Activated naive CD8-positive, alpha-beta T cell treated with anti-CD3 and anti-CD28 coated beads, Interleukin-2, amount 10 ng/mL, durations not matched to agents 7 days and 5 days (primary cell): Measurements from ENCODE around the gene NUTF2. TPM values are rescaled to one million over a fixed set of nuclear protein-coding genes. Genes with fewer than 3 reads are reported as not detected.

ENCODE experiments used
- ATAC-seq: fragments of 150-1000 bp; cut with Tn5 transposase; one replicate; pipeline ENCODE4 v1.10.0; 2021; ENCODE audit warnings: low read depth, moderate library complexity
- POLR2A ChIA-PET: fragments of 350-600 bp; sonication (Branson Sonifier 250); formaldehyde crosslinking; loops from one replicate; lab custom pipeline; 2021; ENCODE audit warnings: antibody characterized with exemption; lab: Charles Lee
- DNase-seq: peaks from one replicate; pipeline ENCODE4 v3.0.0; 2021
- H3K27ac Mint-ChIP-seq: one replicate; pipeline ENCODE4 v1.8.0; 2022; ENCODE audit warnings: mild to moderate bottlenecking, mixed read lengths
- H3K27me3 Mint-ChIP-seq: one replicate; pipeline ENCODE4 v1.8.0; 2022; ENCODE audit warnings: mild to moderate bottlenecking, moderate library complexity, mixed read lengths
- H3K36me3 Mint-ChIP-seq: one replicate; pipeline ENCODE4 v1.8.0; 2021; ENCODE audit warnings: mild to moderate bottlenecking, mixed read lengths
- H3K4me1 Mint-ChIP-seq: one replicate; pipeline ENCODE4 v1.8.0; 2021; ENCODE audit warnings: mixed read lengths
- H3K4me3 Mint-ChIP-seq: one replicate; pipeline ENCODE4 v1.8.0; 2022; ENCODE audit warnings: mild to moderate bottlenecking, moderate library complexity, mixed read lengths
- H3K9me3 Mint-ChIP-seq: one replicate; pipeline ENCODE4 v1.8.0; 2021; ENCODE audit warnings: mixed read lengths
- total RNA-seq, 2 experiments: library from RNA; stranded (reverse); gene quantifications; one replicate each; pipeline ENCODE4 v1.2.3, GENCODE V29; 2021

Gene NUTF2
- total RNA-seq = 10 to 100 TPM; 88.4 TPM

DNA sequence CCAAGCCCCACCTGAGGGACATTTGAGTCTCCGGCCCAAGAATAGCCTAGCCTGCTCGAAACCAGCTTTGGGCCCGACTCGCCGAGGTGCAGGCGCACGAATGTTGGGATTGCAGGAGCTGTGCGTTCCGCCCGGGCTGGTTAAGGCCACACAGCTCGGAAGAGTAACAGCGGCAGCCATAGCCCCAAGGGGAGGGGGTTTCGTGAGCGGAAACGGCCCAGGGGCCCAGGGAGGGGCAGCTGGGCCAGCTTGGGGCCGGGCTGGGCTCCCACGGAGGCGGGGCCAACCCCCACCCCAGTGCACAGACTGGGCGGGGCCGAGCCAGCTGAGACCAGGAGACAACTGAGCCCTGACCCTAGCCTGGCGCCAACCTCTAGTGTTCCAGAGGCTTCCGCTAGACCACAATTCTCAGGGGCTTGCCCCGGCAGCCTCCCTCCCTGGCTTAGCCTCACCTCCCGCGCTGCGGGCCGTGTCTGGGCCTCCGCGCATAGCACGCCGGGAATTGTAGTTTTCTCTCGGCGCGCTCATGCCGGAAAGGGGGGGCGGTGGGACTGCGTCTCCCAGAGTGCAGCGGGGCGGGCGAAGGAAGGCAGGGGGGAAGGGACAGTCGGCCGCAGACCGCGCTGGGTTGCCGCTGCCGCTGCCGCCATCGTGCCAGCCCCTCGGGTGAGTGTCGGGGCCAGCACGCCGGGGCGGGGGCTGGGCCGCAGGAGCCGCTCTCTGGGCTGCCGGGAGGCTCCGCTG lies at the start of gene NUTF2:
NUTF2 (plus strand) TSS at position 614 of the 744 bp plus-strand sequence. CDS start 18,198 bp downstream, outside the sequence.
- peaks cover 2% of the 10 kb centered on the region for H3K36me3 Mint-ChIP-seq
- POLR2A ChIA-PET = interaction anchor here (0.8 to 2.0 kb wide), 6 partner anchors 13 to 357 kb away, joined by 3 to 21 read pairs (median 4); partner anchors contain the start of genes CTCF, PSMB10, RANBP10 and TSNAXIP1
- ATAC-seq (peak; percentile 50), DNase-seq (peak; percentile 97)
- H3K27me3 Mint-ChIP-seq = no peaks in the 10 kb centered on the region
- H3K4me1 Mint-ChIP-seq = peaks cover 37% of the 10 kb centered on the region
- H3K9me3 Mint-ChIP-seq = no peaks in the 10 kb centered on the region
- peak within 1 kb of the TSS; percentile 90 for H3K27ac Mint-ChIP-seq
- H3K4me3 Mint-ChIP-seq = peak within 1 kb of the TSS; percentile 94

GRCh38 chr16:67800338-67800926 lies 46.3 kb upstream of the NUTF2 start:
- no peak for DNase-seq
- Mint-ChIP-seq H3K4me3 (no peak overlapping the region), H3K27me3 (no peaks in the 10 kb centered on the region), H3K36me3 (peaks cover 57% of the 10 kb centered on the region), H3K4me1 (peaks cover 55% of the 10 kb centered on the region), H3K27ac (peak overlapping the region; percentile 72), H3K9me3 (no peaks in the 10 kb centered on the region)
- POLR2A ChIA-PET = no interaction called here
- ATAC-seq = no peak

GRCh38 chr16:67801241-67801640 lies 45.5 kb upstream of the NUTF2 start:
- H3K4me3 Mint-ChIP-seq = peak overlapping the region; percentile 68
- H3K36me3 Mint-ChIP-seq = peaks cover 57% of the 10 kb centered on the region
- no peak for DNase-seq
- no peaks in the 10 kb centered on the region for H3K9me3 Mint-ChIP-seq
- peaks cover 57% of the 10 kb centered on the region for H3K4me1 Mint-ChIP-seq
- no peak for ATAC-seq
- POLR2A ChIA-PET = interaction anchor here (0.7 to 0.9 kb wide), 3 partner anchors 20 to 158 kb away, joined by 3 to 4 read pairs (median 4); no protein-coding TSS in a partner anchor
- H3K27ac Mint-ChIP-seq = peak overlapping the region; percentile 72
- H3K27me3 Mint-ChIP-seq = no peaks in the 10 kb centered on the region

- H3K27ac Mint-ChIP-seq = peak overlapping the region; percentile 72
- H3K4me3 Mint-ChIP-seq = peak overlapping the region; percentile 68
- peaks cover 54% of the 10 kb centered on the region for H3K4me1 Mint-ChIP-seq
- no peaks in the 10 kb centered on the region for H3K27me3 Mint-ChIP-seq
- no peaks in the 10 kb centered on the region for H3K9me3 Mint-ChIP-seq
- no peak for ATAC-seq
- no peak for DNase-seq
- POLR2A ChIA-PET = interaction anchor here (0.7 to 0.9 kb wide), 4 partner anchors 20 to 437 kb away, joined by 3 to 4 read pairs (median 4); no protein-coding TSS in a partner anchor
- H3K36me3 Mint-ChIP-seq = peaks cover 55% of the 10 kb centered on the region
Observed at GRCh38 chr16:67801883-67802282, 44.9 kb upstream of the NUTF2 start.

GRCh38 chr16:67803894-67804293 lies 42.8 kb upstream of the NUTF2 start:
- H3K9me3 Mint-ChIP-seq = no peaks in the 10 kb centered on the region
- peaks cover 44% of the 10 kb centered on the region for H3K36me3 Mint-ChIP-seq
- H3K27me3 Mint-ChIP-seq = no peaks in the 10 kb centered on the region
- peak overlapping the region; percentile 68 for H3K27ac Mint-ChIP-seq
- POLR2A ChIA-PET = interaction anchor here (0.6 kb wide), 1 partner anchor 192 kb away, joined by 3 read pairs; no protein-coding TSS in a partner anchor
- DNase-seq (no peak), ATAC-seq (no peak)
- H3K4me3 Mint-ChIP-seq = peak overlapping the region; percentile 25
- peaks cover 55% of the 10 kb centered on the region for H3K4me1 Mint-ChIP-seq

- no peak for ATAC-seq
- POLR2A ChIA-PET = no interaction called here
- H3K9me3 Mint-ChIP-seq = no peaks in the 10 kb centered on the region
- peaks cover 54% of the 10 kb centered on the region for H3K4me1 Mint-ChIP-seq
- peak overlapping the region; percentile 87 for H3K27ac Mint-ChIP-seq
- DNase-seq = no peak
- H3K27me3 Mint-ChIP-seq = no peaks in the 10 kb centered on the region
- peaks cover 39% of the 10 kb centered on the region for H3K36me3 Mint-ChIP-seq
- peak overlapping the region; percentile 93 for H3K4me3 Mint-ChIP-seq
Observed at GRCh38 chr16:67804853-67805542, 41.7 kb upstream of the NUTF2 start.

DNA sequence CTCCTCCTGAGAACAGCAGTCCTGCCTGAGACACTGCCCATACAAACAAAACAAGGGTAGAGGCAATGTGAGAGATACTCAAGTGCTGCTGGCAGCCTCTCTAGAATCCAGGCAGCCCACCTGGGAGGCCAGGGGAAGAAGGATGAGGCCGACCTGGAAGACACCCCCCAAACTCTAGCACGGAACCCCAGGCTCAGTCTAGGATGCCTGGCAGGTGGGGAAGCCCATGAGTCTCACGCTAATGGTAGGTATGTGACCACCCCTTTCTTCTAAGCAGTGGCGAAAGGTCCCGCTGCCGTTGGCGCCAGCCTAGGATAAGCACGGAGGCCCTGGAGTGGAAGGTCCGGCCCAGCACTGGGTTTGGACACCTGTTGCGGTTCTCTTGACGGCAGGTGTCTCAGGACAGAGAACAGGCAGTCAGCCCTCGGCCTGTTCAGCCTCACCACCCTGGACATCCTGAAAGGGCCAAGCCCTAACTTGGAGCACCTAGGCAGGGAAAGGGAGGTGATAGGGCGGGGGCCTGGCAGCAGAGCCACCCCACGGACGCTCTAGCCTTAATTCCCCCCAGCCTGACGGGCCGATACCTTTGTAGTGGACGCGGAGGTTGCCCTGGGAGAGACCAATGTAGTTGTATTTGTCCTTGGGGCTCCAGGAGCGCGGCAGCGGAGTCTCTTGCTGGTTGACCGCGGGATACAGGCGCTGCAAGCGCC lies 40.9 kb upstream of the NUTF2 start:
- Mint-ChIP-seq H3K27me3 (no peaks in the 10 kb centered on the region), H3K4me1 (peaks cover 45% of the 10 kb centered on the region), H3K4me3 (peak overlapping the region; percentile 93), H3K27ac (peak overlapping the region; percentile 87), H3K9me3 (no peaks in the 10 kb centered on the region), H3K36me3 (peaks cover 31% of the 10 kb centered on the region)
- ATAC-seq (no peak), DNase-seq (no peak)
- POLR2A ChIA-PET = interaction anchor here (0.6 to 2.0 kb wide), 17 partner anchors 9 to 325 kb away, joined by 3 to 21 read pairs (median 4); partner anchors contain the start of genes ACD, ATP6V0D1, GFOD2 and NFATC3

DNA sequence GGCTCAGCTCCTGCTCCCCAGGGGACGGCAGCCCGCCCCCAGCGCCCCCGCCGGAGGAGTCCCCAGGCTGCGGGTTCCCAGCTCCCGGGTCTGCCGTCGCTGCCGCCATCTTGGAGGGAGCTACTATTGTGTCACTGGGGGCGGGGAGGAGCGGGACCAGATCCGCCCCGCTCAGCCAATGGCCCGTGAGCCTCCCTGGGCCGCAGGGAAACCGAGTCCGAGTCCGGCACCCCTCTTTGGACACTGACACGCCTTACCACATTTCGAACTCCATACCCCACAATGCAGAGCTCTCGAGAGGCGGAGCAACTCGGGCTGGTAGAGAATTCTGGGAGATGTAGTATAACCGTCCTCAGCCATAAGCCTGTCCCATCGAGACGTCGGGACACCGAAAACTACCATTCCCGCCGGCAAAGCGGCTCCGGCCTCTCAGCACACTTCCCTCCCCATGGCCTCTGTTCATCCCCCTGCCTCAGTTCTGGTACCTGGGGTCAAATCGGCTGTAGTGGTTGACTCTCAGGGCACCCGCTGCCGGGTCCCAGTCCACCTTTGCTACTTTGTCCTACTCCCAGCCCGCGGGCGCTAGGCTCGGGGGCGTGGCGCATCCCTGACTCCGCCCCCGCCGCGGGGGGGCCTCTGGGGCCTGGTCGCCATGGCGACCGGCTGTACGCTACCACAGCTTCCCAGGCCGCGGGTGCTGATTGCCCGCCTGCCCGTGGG lies 40.1 kb upstream of the NUTF2 start, which contains the start of the genes RANBP10 and TSNAXIP1:
RANBP10 (minus strand) TSS at position 133 of the 720 bp plus-strand sequence; CDS start at position 109, 24 bp downstream.
TSNAXIP1 (plus strand) TSS at position 462 of the 720 bp plus-strand sequence. CDS start 261 bp downstream, outside the sequence.
- Mint-ChIP-seq H3K36me3 (peaks cover 28% of the 10 kb centered on the region), H3K27ac (peak within 1 kb of the TSS; percentile 87), H3K4me3 (peak within 1 kb of the TSS; percentile 93), H3K4me1 (peaks cover 38% of the 10 kb centered on the region), H3K9me3 (no peaks in the 10 kb centered on the region), H3K27me3 (no peaks in the 10 kb centered on the region)
- peak; percentile 94 for ATAC-seq
- peak; percentile 95 for DNase-seq
- POLR2A ChIA-PET = interaction anchor here (0.6 to 2.0 kb wide), 19 partner anchors 9 to 325 kb away, joined by 3 to 21 read pairs (median 4); partner anchors contain the start of genes ACD, ATP6V0D1, GFOD2 and NFATC3

GRCh38 chr16:67807148-67807682 lies 39.5 kb upstream of the NUTF2 start:
- H3K27me3 Mint-ChIP-seq = peaks cover 3% of the 10 kb centered on the region
- POLR2A ChIA-PET = interaction anchor here (0.9 to 2.0 kb wide), 15 partner anchors 8 to 326 kb away, joined by 3 to 21 read pairs (median 5); partner anchors contain the start of genes ACD, ATP6V0D1, GFOD2 and NFATC3
- H3K27ac Mint-ChIP-seq = peak overlapping the region; percentile 87
- no peak for ATAC-seq
- H3K4me3 Mint-ChIP-seq = peak overlapping the region; percentile 93
- peaks cover 32% of the 10 kb centered on the region for H3K4me1 Mint-ChIP-seq
- no peaks in the 10 kb centered on the region for H3K9me3 Mint-ChIP-seq
- peaks cover 23% of the 10 kb centered on the region for H3K36me3 Mint-ChIP-seq
- no peak for DNase-seq

- ATAC-seq = no peak
- POLR2A ChIA-PET = interaction anchor here (0.7 kb wide), 1 partner anchor 124 kb away, joined by 9 read pairs; the partner anchor contains the start of gene PSMB10
Observed at GRCh38 chr16:67811899-67812298, 34.8 kb upstream of the NUTF2 start.

GRCh38 chr16:67814567-67814966 lies 32.2 kb upstream of the NUTF2 start:
- Mint-ChIP-seq H3K27me3 (peaks cover 5% of the 10 kb centered on the region), H3K9me3 (no peaks in the 10 kb centered on the region), H3K4me1 (peaks cover 4% of the 10 kb centered on the region), H3K36me3 (no peaks in the 10 kb centered on the region), H3K4me3 (no peak overlapping the region), H3K27ac (no peak overlapping the region)
- ATAC-seq = no peak
- POLR2A ChIA-PET = no interaction called here
- DNase-seq = no peak

More at GRCh38 chr16:67811899-67812298, 34.8 kb upstream of the NUTF2 start:
- no peak overlapping the region for H3K4me3 Mint-ChIP-seq
- no peak overlapping the region for H3K27ac Mint-ChIP-seq
- H3K9me3 Mint-ChIP-seq = no peaks in the 10 kb centered on the region
- no peaks in the 10 kb centered on the region for H3K36me3 Mint-ChIP-seq
- DNase-seq = no peak
- peaks cover 8% of the 10 kb centered on the region for H3K4me1 Mint-ChIP-seq
- peaks cover 5% of the 10 kb centered on the region for H3K27me3 Mint-ChIP-seq
